Neuron (in vitro differentiated cells): ENCODE results near the gene SLC44A2.

Experiments used
- H2AFZ ChIP-seq: one replicate; pipeline ENCODE4 v1.6.1; 2013; ENCODE audit warnings: low read depth, mild to moderate bottlenecking, inconsistent platforms, low read length, moderate library complexity
- H3K27me3 ChIP-seq: one replicate; pipeline ENCODE4 v1.6.1; 2013; ENCODE audit warnings: low read length; ENCODE audit not compliant: insufficient read depth
- H3K36me3 ChIP-seq: one replicate; pipeline ENCODE4 v1.6.1; 2013; ENCODE audit warnings: low read length; ENCODE audit not compliant: insufficient read depth
- H3K4me1 ChIP-seq: one replicate; pipeline ENCODE4 v1.6.1; 2013; ENCODE audit warnings: low read length; ENCODE audit not compliant: insufficient read depth
- H3K4me3 ChIP-seq: 2 replicates; pipeline ENCODE4 v1.5.1; 2013; ENCODE audit warnings: mild to moderate bottlenecking, low read length, moderate library complexity
- H3K9me3 ChIP-seq: one replicate; pipeline ENCODE4 v1.6.1; 2013; ENCODE audit warnings: low read length

Gene SLC44A2

DNA sequence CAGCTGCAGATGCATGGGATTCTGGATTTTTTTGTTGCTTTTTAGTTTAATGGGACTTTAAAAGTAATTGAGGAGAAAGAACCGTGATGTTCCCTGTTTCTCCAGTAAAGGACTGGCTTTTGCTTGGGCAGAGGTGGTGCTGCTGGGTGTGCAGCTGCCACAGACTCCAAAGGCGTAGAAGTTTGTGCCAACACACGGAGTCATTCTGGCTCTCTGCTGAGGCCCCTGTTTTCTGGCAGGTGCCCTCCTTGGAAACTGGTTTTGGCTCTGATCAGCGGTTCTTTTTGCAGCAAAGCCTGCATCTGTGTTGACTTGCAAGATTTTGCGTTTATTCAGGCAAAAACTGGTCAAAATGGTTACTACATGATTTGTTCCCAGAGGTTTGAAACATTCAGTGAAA lies 59.9 kb downstream of the SLC44A2 start:
- no peaks in the 10 kb centered on the region for H3K27me3 ChIP-seq
- no peak overlapping the region for H2AFZ ChIP-seq
- H3K9me3 ChIP-seq: no peaks in the 10 kb centered on the region
- H3K4me1 ChIP-seq: peaks cover 6% of the 10 kb centered on the region
- H3K36me3 ChIP-seq: peaks cover 98% of the 10 kb centered on the region
- H3K4me3 ChIP-seq: no peak overlapping the region

DNA sequence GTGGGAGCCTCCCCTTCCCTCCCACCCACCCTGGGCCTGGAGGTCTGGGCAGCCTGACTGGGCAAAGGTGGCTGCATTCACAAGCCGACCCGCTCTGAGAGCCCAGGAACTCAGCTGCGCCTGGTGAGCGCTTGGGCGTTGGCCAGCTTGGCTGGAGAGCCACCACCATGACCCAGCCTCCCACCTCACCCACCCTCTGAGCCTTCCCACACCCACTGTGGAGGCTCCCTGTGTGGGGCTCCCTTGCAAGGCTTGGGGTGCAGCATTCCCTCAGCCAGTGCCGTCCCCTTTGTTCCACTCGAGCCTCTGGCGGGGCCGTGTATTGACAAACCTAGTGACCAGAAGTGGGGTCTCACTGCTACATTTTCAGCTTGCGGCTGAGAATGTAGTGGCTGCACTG lies 60.8 kb downstream of the SLC44A2 start:
- Histone ChIP-seq H3K27me3 (no peaks in the 10 kb centered on the region), H3K9me3 (no peaks in the 10 kb centered on the region), H3K4me1 (peaks cover 6% of the 10 kb centered on the region), H3K4me3 (no peak overlapping the region), H3K36me3 (peaks cover 98% of the 10 kb centered on the region), H2AFZ (no peak overlapping the region)

DNA sequence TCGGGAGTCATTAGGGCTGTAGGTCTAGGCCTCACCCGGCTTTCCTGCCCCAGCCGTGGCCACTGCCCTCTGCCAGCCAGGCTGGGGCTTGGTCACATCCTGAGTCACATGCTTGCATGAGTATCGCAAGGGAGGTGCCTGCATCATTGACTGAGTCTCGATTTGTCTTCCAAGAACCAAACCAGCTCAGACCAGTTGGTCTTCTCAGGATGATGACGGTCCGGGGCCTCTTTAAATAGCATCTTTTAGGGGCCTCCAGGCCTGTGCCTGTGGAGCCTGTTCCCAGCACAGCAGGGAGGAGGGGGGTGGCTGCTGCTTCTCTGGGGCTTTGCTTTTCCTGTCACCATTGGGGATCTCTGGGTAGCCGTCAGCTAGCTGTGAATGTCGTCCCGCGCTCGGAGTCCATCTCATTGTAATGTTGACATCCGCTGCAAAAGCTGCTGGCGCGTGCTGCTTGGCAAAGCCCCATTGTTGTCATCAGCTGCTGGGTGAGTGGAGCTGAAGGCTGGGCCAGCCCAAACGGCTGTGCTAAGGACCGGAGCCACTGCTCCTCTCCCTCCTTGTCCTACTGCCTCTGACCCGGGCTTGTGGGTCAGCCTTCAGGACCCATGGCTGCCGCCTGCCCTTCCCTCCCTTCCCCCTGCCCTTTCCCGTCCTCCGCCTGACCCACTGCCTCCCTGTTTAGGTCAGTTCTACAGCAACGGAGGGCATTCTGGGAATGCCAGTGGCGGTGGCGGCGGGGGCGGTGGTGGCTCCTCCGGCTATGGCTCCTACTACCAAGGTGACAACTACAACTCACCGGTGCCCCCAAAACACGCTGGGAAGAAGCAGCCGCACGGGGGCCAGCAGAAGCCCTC lies 61.5 kb downstream of the SLC44A2 start:
- Histone ChIP-seq H3K4me1 (peaks cover 6% of the 10 kb centered on the region), H3K36me3 (peaks cover 98% of the 10 kb centered on the region), H3K27me3 (no peaks in the 10 kb centered on the region), H3K4me3 (no peak overlapping the region), H3K9me3 (no peaks in the 10 kb centered on the region), H2AFZ (no peak overlapping the region)

DNA sequence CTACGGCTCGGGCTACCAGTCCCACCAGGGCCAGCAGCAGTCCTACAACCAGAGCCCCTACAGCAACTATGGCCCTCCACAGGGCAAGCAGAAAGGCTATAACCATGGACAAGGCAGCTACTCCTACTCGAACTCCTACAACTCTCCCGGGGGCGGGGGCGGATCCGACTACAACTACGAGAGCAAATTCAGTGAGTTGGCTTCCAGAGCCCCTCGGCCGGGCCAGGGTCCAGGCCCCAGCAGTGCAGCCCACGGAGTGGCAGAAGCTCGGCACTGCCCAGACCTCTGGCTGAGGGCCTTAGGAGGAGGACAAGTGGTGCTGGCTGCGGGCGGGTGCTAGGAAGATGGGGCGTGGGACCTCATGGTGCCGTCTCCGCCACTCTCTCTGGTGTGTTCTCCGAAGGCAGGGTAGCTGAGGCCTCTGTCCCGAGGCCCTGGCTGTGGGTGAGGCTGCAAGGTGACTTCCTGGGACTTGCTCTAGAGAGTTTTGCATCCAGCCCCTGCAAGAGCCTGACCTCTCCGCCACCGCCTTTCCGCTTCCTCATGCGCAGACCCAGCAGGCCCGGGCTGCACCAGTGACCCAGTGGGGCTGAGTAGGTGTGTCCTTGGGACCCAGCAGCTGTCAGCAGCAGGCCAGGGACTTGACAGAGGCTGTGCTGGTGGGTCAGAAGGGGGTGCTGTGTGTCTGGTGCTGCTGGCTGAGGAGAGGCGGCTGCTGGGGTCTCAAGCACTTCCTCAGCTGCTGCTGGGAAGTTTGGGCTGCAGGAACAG lies 62.4 kb downstream of the SLC44A2 start:
- no peak overlapping the region for H3K4me3 ChIP-seq
- no peaks in the 10 kb centered on the region for H3K9me3 ChIP-seq
- H2AFZ ChIP-seq: no peak overlapping the region
- no peaks in the 10 kb centered on the region for H3K27me3 ChIP-seq
- peaks cover 6% of the 10 kb centered on the region for H3K4me1 ChIP-seq
- peaks cover 98% of the 10 kb centered on the region for H3K36me3 ChIP-seq

DNA sequence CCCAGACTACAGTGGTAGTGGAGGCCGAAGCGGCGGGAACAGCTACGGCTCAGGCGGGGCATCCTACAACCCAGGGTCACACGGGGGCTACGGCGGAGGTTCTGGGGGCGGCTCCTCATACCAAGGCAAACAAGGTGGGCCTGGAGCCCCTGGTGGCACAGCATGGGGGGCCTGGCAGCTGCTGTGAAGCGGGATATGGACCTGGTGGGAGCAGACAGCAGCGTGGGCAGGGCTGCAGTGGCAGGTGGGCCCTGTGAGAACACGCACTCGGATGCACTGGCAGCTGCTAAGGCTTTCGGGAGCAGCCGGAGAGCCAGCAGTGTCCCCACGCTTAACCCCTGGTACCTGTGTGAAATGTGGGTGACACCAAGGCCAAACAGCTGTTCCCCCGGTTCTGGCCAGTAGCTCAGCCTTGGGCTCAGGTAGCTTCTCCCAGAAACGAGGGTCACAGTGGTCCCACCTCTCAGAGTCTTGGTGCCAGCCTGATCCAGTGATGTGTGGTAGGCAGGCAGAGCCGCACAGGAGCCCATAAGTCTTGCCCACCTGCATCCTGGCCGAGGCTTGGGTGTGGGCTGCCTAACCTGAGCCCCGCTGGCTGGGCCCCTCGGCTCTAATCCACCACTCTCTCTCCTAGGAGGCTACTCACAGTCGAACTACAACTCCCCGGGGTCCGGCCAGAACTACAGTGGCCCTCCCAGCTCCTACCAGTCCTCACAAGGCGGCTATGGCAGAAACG lies 63.4 kb downstream of the SLC44A2 start:
- Histone ChIP-seq H3K4me1 (peaks cover 6% of the 10 kb centered on the region), H3K4me3 (no peak overlapping the region), H3K9me3 (no peaks in the 10 kb centered on the region), H3K36me3 (peaks cover 90% of the 10 kb centered on the region), H2AFZ (no peak overlapping the region), H3K27me3 (no peaks in the 10 kb centered on the region)

DNA sequence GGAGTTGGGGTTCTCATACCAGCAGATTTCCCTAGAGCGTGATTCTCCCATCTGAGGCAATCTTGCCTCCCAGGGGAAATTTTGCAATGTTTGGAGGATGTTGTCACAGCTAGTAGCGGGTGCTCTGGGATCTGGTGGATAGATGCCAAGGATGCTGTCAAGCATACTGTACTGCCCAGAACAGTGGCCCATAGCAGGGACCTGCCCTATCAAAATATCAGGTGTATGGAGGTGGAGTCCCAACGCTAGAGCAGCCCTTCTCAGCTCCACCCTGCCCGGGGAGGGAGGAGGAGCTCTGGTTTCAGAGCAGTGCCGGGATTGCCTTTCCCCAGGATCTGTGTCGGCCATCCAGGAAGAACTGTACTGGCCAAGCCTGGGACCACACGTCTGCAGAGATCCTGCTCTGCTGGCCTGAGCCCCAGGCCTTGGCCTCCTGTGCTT lies 65.0 kb downstream of the SLC44A2 start:
- H3K9me3 ChIP-seq: no peaks in the 10 kb centered on the region
- peaks cover 6% of the 10 kb centered on the region for H3K4me1 ChIP-seq
- H3K36me3 ChIP-seq: peaks cover 74% of the 10 kb centered on the region
- H3K4me3 ChIP-seq: no peak overlapping the region
- H3K27me3 ChIP-seq: no peaks in the 10 kb centered on the region
- H2AFZ ChIP-seq: no peak overlapping the region

DNA sequence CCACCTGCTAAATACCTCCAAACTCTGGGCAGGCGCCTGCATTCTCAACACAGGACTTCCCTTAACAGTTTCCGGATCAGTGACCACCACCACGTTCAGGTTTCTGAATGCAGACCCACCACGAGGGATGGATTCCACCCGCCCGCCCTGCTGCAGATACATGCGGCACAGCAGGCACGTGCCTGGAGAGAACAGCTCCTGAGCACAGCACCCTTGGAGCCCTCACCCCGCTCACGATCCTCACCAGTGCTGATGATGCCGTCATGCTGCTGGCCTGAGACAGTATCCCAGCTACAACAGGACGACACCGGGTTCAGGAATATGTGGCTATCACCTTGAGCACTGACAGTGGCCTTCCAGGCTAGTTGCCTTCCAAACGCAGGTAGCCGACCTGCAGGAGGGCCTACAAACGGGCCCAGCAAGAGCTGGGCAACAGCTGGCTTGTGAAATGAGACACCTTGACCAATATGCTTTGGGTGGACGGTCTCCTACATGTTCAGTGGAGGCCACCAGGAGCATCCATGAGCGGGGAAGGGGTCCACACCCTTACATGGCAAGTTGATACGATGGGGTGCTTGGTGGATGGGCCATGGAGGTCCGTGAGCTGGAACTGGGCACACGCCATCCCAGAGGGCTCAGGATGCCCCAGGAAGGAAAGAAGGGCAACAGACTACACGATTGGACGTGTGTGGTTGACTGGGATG lies 66.0 kb downstream of the SLC44A2 start:
- peaks cover 6% of the 10 kb centered on the region for H3K4me1 ChIP-seq
- H3K36me3 ChIP-seq: peaks cover 65% of the 10 kb centered on the region
- H3K27me3 ChIP-seq: no peaks in the 10 kb centered on the region
- H2AFZ ChIP-seq: no peak overlapping the region
- H3K4me3 ChIP-seq: no peak overlapping the region
- H3K9me3 ChIP-seq: no peaks in the 10 kb centered on the region

DNA sequence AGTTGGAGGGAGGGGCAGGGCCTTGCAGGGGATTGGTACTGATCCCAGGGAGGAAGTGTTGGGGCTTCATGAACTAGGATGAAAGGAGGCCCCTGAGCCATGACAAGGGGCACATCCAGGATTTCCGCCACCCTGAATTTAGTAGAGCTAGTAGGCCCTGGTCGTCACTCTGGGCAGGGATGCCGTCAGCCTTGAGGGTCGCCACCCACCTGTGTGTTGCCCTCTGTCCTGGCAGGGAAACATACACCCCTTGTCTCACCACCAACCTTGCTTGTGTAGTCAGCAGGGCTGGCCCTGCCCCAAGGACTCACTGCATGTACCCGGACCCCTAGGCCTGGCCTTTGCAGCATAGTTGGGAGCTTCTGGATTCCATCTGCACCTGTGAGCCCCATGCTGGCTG lies 66.5 kb downstream of the SLC44A2 start:
- no peak overlapping the region for H2AFZ ChIP-seq
- H3K36me3 ChIP-seq: peaks cover 60% of the 10 kb centered on the region
- peaks cover 4% of the 10 kb centered on the region for H3K4me1 ChIP-seq
- no peaks in the 10 kb centered on the region for H3K27me3 ChIP-seq
- no peaks in the 10 kb centered on the region for H3K9me3 ChIP-seq
- H3K4me3 ChIP-seq: no peak overlapping the region

DNA sequence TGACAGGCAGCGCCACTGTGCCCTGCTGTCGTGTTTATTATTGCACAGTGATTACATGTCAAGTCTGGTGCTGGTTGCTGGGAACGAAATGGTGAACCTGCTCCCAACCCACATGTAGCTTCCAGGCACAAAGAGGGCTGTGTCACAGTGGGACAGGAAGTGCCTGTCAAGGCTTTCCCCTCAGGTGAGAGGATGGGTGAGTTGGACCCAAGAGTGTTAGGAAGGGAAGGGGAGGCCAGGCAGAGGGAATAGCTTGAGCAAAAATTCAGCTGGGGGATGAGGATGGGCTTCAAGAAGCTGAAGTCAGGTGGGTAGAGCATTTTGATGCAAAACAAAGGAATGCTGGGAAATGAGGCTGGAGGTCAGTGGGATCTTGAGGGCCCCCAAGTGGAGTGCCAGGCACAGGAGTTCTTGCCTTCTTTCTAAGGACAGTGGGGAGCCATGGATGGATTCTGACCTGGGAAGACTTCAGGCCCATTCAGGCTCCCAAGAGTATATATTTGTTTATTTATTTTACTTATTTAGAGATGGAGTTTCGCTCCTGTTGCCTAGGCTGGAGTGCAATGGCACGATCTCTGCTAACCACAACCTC lies 67.4 kb downstream of the SLC44A2 start:
- no peaks in the 10 kb centered on the region for H3K9me3 ChIP-seq
- H3K27me3 ChIP-seq: no peaks in the 10 kb centered on the region
- peaks cover 4% of the 10 kb centered on the region for H3K4me1 ChIP-seq
- H2AFZ ChIP-seq: no peak overlapping the region
- H3K4me3 ChIP-seq: no peak overlapping the region
- peaks cover 52% of the 10 kb centered on the region for H3K36me3 ChIP-seq
